Neural cell (in vitro differentiated cells): ENCODE data around the gene WDR75. TPM values are rescaled to one million over a fixed set of nuclear protein-coding genes. Genes with fewer than 3 reads are reported as not detected.

ENCODE experiments used
- H2AFZ ChIP-seq: fragments of 200-600, 300-800 bp; sonication (generic), shearing (Covaris generic); 2 replicates; pipeline ENCODE4 v1.6.0; 2014; ENCODE audit warnings: low read depth, mild to moderate bottlenecking, antibody characterized with exemption, low read length, moderate library complexity
- H3F3A ChIP-seq: fragments of 200-600 bp; shearing (Covaris generic); 2 replicates; pipeline ENCODE4 v1.6.1; 2016; ENCODE audit warnings: mild to moderate bottlenecking, moderate library complexity, mixed read lengths, antibody characterized with exemption, low read length; ENCODE audit not compliant: insufficient read depth, poor library complexity, severe bottlenecking
- H3K27ac ChIP-seq: fragments of 200-600, 300-800 bp; sonication (generic), shearing (Covaris generic); 2 replicates; pipeline ENCODE4 v1.5.1; 2014; ENCODE audit warnings: mild to moderate bottlenecking, low read length, moderate library complexity
- H3K27me3 ChIP-seq: fragments of 300-800, 200-600 bp; sonication (generic), shearing (Covaris generic); 2 replicates; pipeline ENCODE4 v1.6.0; 2014; ENCODE audit warnings: mild to moderate bottlenecking, low read depth, low read length, moderate library complexity; ENCODE audit not compliant: insufficient read depth
- H3K36me3 ChIP-seq: fragments of 300-800, 200-600 bp; sonication (generic), shearing (Covaris generic); 2 replicates; pipeline ENCODE4 v1.5.1; 2014; ENCODE audit warnings: mild to moderate bottlenecking, antibody characterized with exemption, low read length, moderate library complexity; ENCODE audit not compliant: insufficient read depth
- H3K4me2 ChIP-seq: fragments of 300-800, 200-600 bp; sonication (generic), shearing (Covaris generic); 2 replicates; pipeline ENCODE4 v1.6.0; 2014; ENCODE audit warnings: mild to moderate bottlenecking, low read length
- H3K4me3 ChIP-seq: fragments of 300-800, 200-600 bp; sonication (generic), shearing (Covaris generic); 2 replicates; pipeline ENCODE4 v1.5.1; 2014; ENCODE audit warnings: mild to moderate bottlenecking, low read length, moderate library complexity
- H3K79me2 ChIP-seq: fragments of 200-600 bp; shearing (Covaris generic); replicated peaks from 2 replicates; pipeline ENCODE4 v1.6.0; 2014; ENCODE audit warnings: mild to moderate bottlenecking, low read length, moderate library complexity; ENCODE audit not compliant: insufficient read depth
- H3K9ac ChIP-seq: fragments of 300-800, 200-600 bp; sonication (generic), shearing (Covaris generic); 2 replicates; pipeline ENCODE4 v1.6.1; 2016; ENCODE audit warnings: mild to moderate bottlenecking, low read length, mixed read lengths
- H3K9me2 ChIP-seq: fragments of 200-600 bp; shearing (Covaris generic); 2 replicates; pipeline ENCODE4 v1.6.1; 2016; ENCODE audit warnings: mild to moderate bottlenecking, low read length, mixed read lengths; ENCODE audit not compliant: insufficient read depth
- H3K9me3 ChIP-seq: fragments of 200-600, 300-800 bp; sonication (generic), shearing (Covaris generic); 2 replicates; pipeline ENCODE4 v1.6.1; 2016; ENCODE audit warnings: mild to moderate bottlenecking, mixed run types, low read length, moderate library complexity, mixed read lengths
- H4K20me1 ChIP-seq: fragments of 200-600 bp; shearing (Covaris generic); 2 replicates; pipeline ENCODE4 v1.6.1; 2016; ENCODE audit warnings: mild to moderate bottlenecking, mixed run types; ENCODE audit not compliant: insufficient read depth
- CTCF ChIP-seq: fragments of 450-650 bp; IDR thresholded peaks from 2 replicates; pipeline ENCODE4 v1.5.1; 2014; ENCODE audit warnings: antibody characterized with exemption, mild to moderate bottlenecking, moderate library complexity; ENCODE audit not compliant: poor library complexity, severe bottlenecking
- EP300 ChIP-seq: fragments of 450-650 bp; conservative IDR thresholded peaks from 2 replicates; pipeline ENCODE4 v1.6.1; 2014; ENCODE audit warnings: antibody characterized with exemption, mild to moderate bottlenecking, moderate library complexity; ENCODE audit not compliant: poor library complexity, severe bottlenecking
- EZH2 ChIP-seq: fragments of 200-600, 300-800 bp; shearing (Covaris generic), sonication (generic); IDR thresholded peaks from 2 replicates; pipeline ENCODE4 v1.6.1; 2014; ENCODE audit warnings: antibody characterized with exemption, low read length, borderline replicate concordance, mild to moderate bottlenecking; ENCODE audit not compliant: insufficient read depth, poor library complexity, severe bottlenecking
- MXI1 ChIP-seq: fragments of 450-650 bp; conservative IDR thresholded peaks from 2 replicates; pipeline ENCODE4 v1.6.1; 2014; ENCODE audit warnings: antibody characterized with exemption, mild to moderate bottlenecking; ENCODE audit not compliant: poor library complexity, severe bottlenecking
- POLR2AphosphoS5 ChIP-seq: IDR thresholded peaks from 2 replicates; pipeline ENCODE4 v1.6.1; 2012
- RAD21 ChIP-seq: fragments of 450-650 bp; conservative IDR thresholded peaks from 2 replicates; pipeline ENCODE4 v1.6.1; 2014; ENCODE audit warnings: antibody characterized with exemption, mild to moderate bottlenecking, moderate library complexity
- REST ChIP-seq: IDR thresholded peaks from 2 replicates; pipeline ENCODE4 v1.6.1; 2012; ENCODE audit warnings: borderline replicate concordance
- SMC3 ChIP-seq: fragments of 450-650 bp; conservative IDR thresholded peaks from 2 replicates; pipeline ENCODE4 v1.6.1; 2014; ENCODE audit warnings: antibody characterized with exemption, mild to moderate bottlenecking, moderate library complexity; ENCODE audit not compliant: poor library complexity
- TAF1 ChIP-seq: IDR thresholded peaks from 2 replicates; pipeline ENCODE4 v1.6.1; 2012; ENCODE audit warnings: low read depth
- polyA plus RNA-seq: library from polyadenylated mRNA; depleted of rRNA; stranded (reverse); fragments of >200 nt; gene quantifications from 2 replicates; pipeline ENCODE4 v1.2.3, GENCODE V29; 2014

WDR75 gene
- polyA plus RNA-seq, 1 donor from 2014 or later = 62.5 TPM

- Histone ChIP-seq H3K4me3 (no peak overlapping the region), H3K36me3 (no peaks in the 10 kb centered on the region), H3F3A (no peaks in the 10 kb centered on the region), H3K79me2 (no peaks in the 10 kb centered on the region), H2AFZ (no peak overlapping the region), H3K9me3 (no peaks in the 10 kb centered on the region), H3K4me2 (no peak overlapping the region), H3K27me3 (no peaks in the 10 kb centered on the region), H4K20me1 (no peaks in the 10 kb centered on the region), H3K9me2 (no peaks in the 10 kb centered on the region), H3K9ac (no peak overlapping the region), H3K27ac (no peak overlapping the region)
- TF ChIP-seq MXI1 (no peak), TAF1 (no peak), RAD21 (no peak), REST (no peak), EZH2 (no peak), SMC3 (no peak), EP300 (no peak), POLR2AphosphoS5 (no peak), CTCF (no peak)
Observed at GRCh38 chr2:189506514-189506976, 65.3 kb downstream of the WDR75 start.

DNA sequence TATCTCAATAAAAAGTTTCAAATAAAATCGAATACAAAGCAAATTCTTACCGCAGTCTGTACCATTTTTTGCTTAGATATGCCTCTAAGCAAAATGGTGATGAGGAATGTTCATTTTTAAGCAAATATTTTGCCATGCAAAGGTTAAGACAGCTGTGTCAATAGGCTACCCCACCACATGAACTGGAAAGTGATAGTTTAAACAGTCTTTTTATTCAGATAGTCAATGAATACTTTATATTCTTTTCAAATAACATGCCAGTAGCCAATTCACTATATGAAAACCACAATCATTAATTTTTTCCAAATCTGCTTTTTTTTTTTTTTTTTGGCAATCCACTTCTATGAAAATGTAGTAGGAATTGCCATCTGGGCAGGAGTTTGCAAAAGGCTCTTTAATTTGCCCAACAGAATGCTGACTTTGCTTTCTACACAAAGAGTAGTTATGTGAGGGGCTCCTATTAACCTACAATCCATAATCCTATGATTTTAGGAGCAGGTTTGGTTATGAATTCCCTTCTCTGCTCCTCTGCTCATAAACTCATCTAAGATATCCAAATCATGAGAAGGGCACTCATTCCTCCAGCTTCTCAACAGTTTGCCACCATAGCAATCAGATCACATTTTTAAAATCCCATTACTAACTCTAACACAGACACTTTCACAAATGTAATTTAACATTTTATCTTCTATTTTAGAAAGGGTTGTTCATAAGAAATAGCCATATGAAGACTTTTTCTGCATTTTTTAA, 70.1 kb downstream of the WDR75 start:
- no peak overlapping the region for H3K9ac ChIP-seq
- no peak overlapping the region for H3K4me3 ChIP-seq
- H3K36me3 ChIP-seq = no peaks in the 10 kb centered on the region
- H3F3A ChIP-seq = no peaks in the 10 kb centered on the region
- TF ChIP-seq EP300 (no peak), EZH2 (no peak)
- no peak overlapping the region for H3K4me2 ChIP-seq
- H4K20me1 ChIP-seq = no peaks in the 10 kb centered on the region
- no peaks in the 10 kb centered on the region for H3K9me2 ChIP-seq
- no peak overlapping the region for H3K27ac ChIP-seq
- no peaks in the 10 kb centered on the region for H3K79me2 ChIP-seq
- no peaks in the 10 kb centered on the region for H3K9me3 ChIP-seq
- H2AFZ ChIP-seq = no peak overlapping the region
- no peaks in the 10 kb centered on the region for H3K27me3 ChIP-seq
